GM06990 (cell line): Measurements from ENCODE around the gene TIMM10B.

Experiments used
- DNase-seq: peaks from one replicate; pipeline ENCODE4 v3.0.0-alpha.2; 2011; ENCODE audit not compliant: insufficient read length; ENCODE audit errors: extremely low read depth
- H3K27me3 ChIP-seq: replicated peaks from 2 replicates; pipeline ENCODE4 v1.6.0; 2011; ENCODE audit warnings: low read length; ENCODE audit not compliant: control insufficient read depth, insufficient read depth
- H3K36me3 ChIP-seq: 2 replicates; pipeline ENCODE4 v1.5.1; 2011; ENCODE audit warnings: low read length; ENCODE audit not compliant: control insufficient read depth, insufficient read depth
- H3K4me3 ChIP-seq: replicated peaks from 2 replicates; pipeline ENCODE4 v1.5.1; 2011; ENCODE audit warnings: low read depth, mild to moderate bottlenecking, control low read depth, low read length
- CTCF ChIP-seq: IDR thresholded peaks from 2 replicates; pipeline ENCODE4 v1.5.1; 2011; ENCODE audit warnings: low read length, control low read depth, mild to moderate bottlenecking, inconsistent platforms; ENCODE audit not compliant: insufficient read depth, poor library complexity, severe bottlenecking

TIMM10B gene

GRCh38 chr11:6438979-6439571 lies 42.2 kb upstream of the TIMM10B start:
- Histone ChIP-seq H3K4me3 (no peak overlapping the region), H3K36me3 (no peaks in the 10 kb centered on the region), H3K27me3 (no peaks in the 10 kb centered on the region)
- peak; percentile 71 for TF ChIP-seq CTCF
- no peak for DNase-seq

GRCh38 chr11:6440906-6441358 lies 40.4 kb upstream of the TIMM10B start, which contains the start of gene HPX:
HPX (minus strand) TSS chr11:6440987; CDS start chr11:6440963, 24 bp downstream.
- no peaks in the 10 kb centered on the region for H3K36me3 ChIP-seq
- no peak for TF ChIP-seq CTCF
- no peaks in the 10 kb centered on the region for H3K27me3 ChIP-seq
- H3K4me3 ChIP-seq = no peak within 1 kb of the TSS
- no peak for DNase-seq

GRCh38 chr11:6442441-6442840 lies 38.9 kb upstream of the TIMM10B start:
- no peak for TF ChIP-seq CTCF
- no peak for DNase-seq
- H3K4me3 ChIP-seq = no peak overlapping the region
- no peaks in the 10 kb centered on the region for H3K27me3 ChIP-seq
- no peaks in the 10 kb centered on the region for H3K36me3 ChIP-seq

- Histone ChIP-seq H3K27me3 (no peaks in the 10 kb centered on the region), H3K36me3 (no peaks in the 10 kb centered on the region), H3K4me3 (no peak overlapping the region)
- peak; percentile 94 for TF ChIP-seq CTCF
- DNase-seq = no peak
Observed at GRCh38 chr11:6443269-6444003, 37.9 kb upstream of the TIMM10B start.

GRCh38 chr11:6448574-6448973 lies 32.7 kb upstream of the TIMM10B start:
- H3K27me3 ChIP-seq = no peaks in the 10 kb centered on the region
- no peaks in the 10 kb centered on the region; the same call in 1 of the 2 replicates for H3K36me3 ChIP-seq
- TF ChIP-seq CTCF = no peak
- DNase-seq = no peak
- no peak overlapping the region for H3K4me3 ChIP-seq
